Suprapubic skin (tissue), 3 donors: ENCODE data around the gene SERPINB10.

Experiments
- CTCF ChIP-seq, 2 donors: fragments of 200-600 bp in 1 of 2; fragments of 450-650 bp in 1 of 2; sonication (generic) in 1 of 2; IDR thresholded peaks; one replicate each; pipeline ENCODE4 v1.5.1; 2016 to 2019; ENCODE audit warnings: antibody characterized with exemption in 2 of 2, mild to moderate bottlenecking in 1 of 2, moderate library complexity in 1 of 2
- EP300 ChIP-seq: sonication (generic); formaldehyde crosslinking; IDR thresholded peaks from one replicate; pipeline ENCODE4 v1.6.1; 2017; ENCODE audit warnings: antibody characterized with exemption
- POLR2A ChIP-seq, 2 donors: fragments of 450-650 bp; IDR thresholded peaks; one replicate each; pipeline ENCODE4 v1.6.1; 2017; ENCODE audit warnings: antibody characterized with exemption in 2 of 2, mild to moderate bottlenecking in 2 of 2, moderate library complexity in 2 of 2

GRCh38 chr18:63930773-63931354 lies 23.1 kb downstream of the SERPINB10 start:
- TF ChIP-seq EP300 = no peak
- no peak for TF ChIP-seq CTCF (IDR thresholded peaks at IDR 0.05)
- TF ChIP-seq POLR2A (IDR thresholded peaks at IDR 0.05) = no peak
